GM23338 (cell line): Measurements from ENCODE around the gene GMEB2. TPM values are rescaled to one million over a fixed set of nuclear protein-coding genes. Genes with fewer than 3 reads are reported as not detected.

ENCODE experiments used
- ATAC-seq: fragments of 200-7000 bp; cut with Tn5 transposase; 3 replicates; pipeline ENCODE4 v1.9.1; 2020
- DNase-seq: peaks from one replicate; pipeline ENCODE4 v3.0.0-alpha.2; 2015; ENCODE audit warnings: low spot score
- H2AFZ ChIP-seq: fragments of 200-600 bp; sonication (generic); 2 replicates; pipeline ENCODE4 v1.8.0; 2016; ENCODE audit warnings: antibody characterized with exemption, mild to moderate bottlenecking, moderate library complexity
- H3F3A ChIP-seq: fragments of 200-600 bp; sonication (generic); replicated peaks from 2 replicates; pipeline ENCODE4 v1.8.0; 2017; ENCODE audit warnings: antibody characterized with exemption, mixed run types, low read depth
- H3K27ac ChIP-seq: fragments of 200-600 bp; sonication (generic); 2 replicates; pipeline ENCODE4 v1.6.1; 2016; ENCODE audit warnings: low read depth
- H3K27me3 ChIP-seq: fragments of 200-600 bp; sonication (generic); 2 replicates; pipeline ENCODE4 v1.8.0; 2016; ENCODE audit warnings: mild to moderate bottlenecking, mixed run types, moderate library complexity; ENCODE audit not compliant: insufficient read depth
- H3K36me3 ChIP-seq: fragments of 200-600 bp; sonication (generic); 2 replicates; pipeline ENCODE4 v1.8.0; 2016; ENCODE audit warnings: mild to moderate bottlenecking; ENCODE audit not compliant: insufficient read depth
- H3K4me1 ChIP-seq: fragments of 200-600 bp; sonication (generic); 2 replicates; pipeline ENCODE4 v1.8.0; 2016; ENCODE audit warnings: mild to moderate bottlenecking, moderate library complexity; ENCODE audit not compliant: insufficient read depth
- H3K4me2 ChIP-seq: fragments of 200-600 bp; sonication (generic); 2 replicates; pipeline ENCODE4 v1.7.1; 2017; ENCODE audit warnings: mixed run types
- H3K4me3 ChIP-seq: fragments of 200-600 bp; sonication (generic); 2 replicates; pipeline ENCODE4 v1.6.1; 2016; ENCODE audit warnings: mixed run types
- H3K79me2 ChIP-seq: fragments of 200-600 bp; sonication (generic); replicated peaks from 2 replicates; pipeline ENCODE4 v1.8.0; 2017; ENCODE audit warnings: mild to moderate bottlenecking; ENCODE audit not compliant: insufficient read depth
- H3K9me2 ChIP-seq: fragments of 200-600 bp; sonication (generic); 2 replicates; pipeline ENCODE4 v1.8.0; 2017; ENCODE audit not compliant: insufficient read depth
- H4K20me1 ChIP-seq: fragments of 200-600 bp; sonication (generic); replicated peaks from 2 replicates; pipeline ENCODE4 v1.8.0; 2017; ENCODE audit warnings: mild to moderate bottlenecking; ENCODE audit not compliant: insufficient read depth
- H3K27ac Mint-ChIP-seq: 2 replicates; pipeline ENCODE4 v1.8.0; 2020; ENCODE audit warnings: inconsistent platforms, mild to moderate bottlenecking, moderate library complexity, mixed read lengths
- H3K27me3 Mint-ChIP-seq: 3 replicates; pipeline ENCODE4 v1.8.0; 2022; ENCODE audit warnings: low read depth, mild to moderate bottlenecking, moderate library complexity, mixed read lengths, inconsistent platforms; ENCODE audit not compliant: insufficient read depth, poor library complexity
- H3K36me3 Mint-ChIP-seq: 3 replicates; pipeline ENCODE4 v1.8.0; 2021; ENCODE audit warnings: low read depth, mild to moderate bottlenecking, inconsistent platforms, moderate library complexity, mixed read lengths
- H3K4me1 Mint-ChIP-seq: 3 replicates; pipeline ENCODE4 v1.8.0; 2020; ENCODE audit warnings: mild to moderate bottlenecking, inconsistent platforms, mixed read lengths
- H3K4me3 Mint-ChIP-seq: 3 replicates; pipeline ENCODE4 v1.8.0; 2021; ENCODE audit warnings: moderate library complexity, mild to moderate bottlenecking, inconsistent platforms, mixed read lengths
- H3K9me3 Mint-ChIP-seq: 3 replicates; pipeline ENCODE4 v1.8.0; 2020; ENCODE audit warnings: moderate library complexity, mild to moderate bottlenecking, inconsistent platforms, mixed read lengths
- CREB1 ChIP-seq: fragments of 250-450 bp; sonication (Bioruptor Pico); IDR thresholded peaks from 2 replicates; pipeline ENCODE4 v1.5.0; 2020; ENCODE audit warnings: low read depth, mild to moderate bottlenecking, moderate library complexity
- CTCF ChIP-seq, 2 experiments: fragments of 200-600 bp in 1 of 2; sonication (generic) in 1 of 2; conservative IDR thresholded peaks; 2 replicates each; pipeline versions ENCODE4 v1.5.1 to v1.6.1; 2016 to 2017; ENCODE audit warnings: antibody characterized with exemption in 2 of 2, low read depth in 2 of 2, mild to moderate bottlenecking in 2 of 2, moderate library complexity in 1 of 2
- ETS1 ChIP-seq: IDR thresholded peaks from 2 replicates; pipeline ENCODE4 v1.6.1; 2016; ENCODE audit warnings: antibody characterized with exemption
- EZH2 ChIP-seq: fragments of 200-600 bp; sonication (generic); IDR thresholded peaks from one replicate; pipeline ENCODE4 v1.8.0; 2017; ENCODE audit warnings: antibody characterized with exemption, mild to moderate bottlenecking, low read depth; ENCODE audit not compliant: unreplicated experiment
- EZH2phosphoT487 ChIP-seq: fragments of 200-600 bp; sonication (generic); IDR thresholded peaks from one replicate; pipeline ENCODE4 v1.8.1; 2018; ENCODE audit warnings: antibody characterized with exemption; ENCODE audit not compliant: unreplicated experiment
- JUNB ChIP-seq: IDR thresholded peaks from one replicate; pipeline ENCODE4 v1.6.1; 2016; ENCODE audit warnings: antibody characterized with exemption; ENCODE audit not compliant: unreplicated experiment
- NANOG ChIP-seq: IDR thresholded peaks from 2 replicates; pipeline ENCODE4 v1.6.1; 2016; ENCODE audit warnings: antibody characterized with exemption, borderline replicate concordance
- POLR2AphosphoS5 ChIP-seq: IDR thresholded peaks from 2 replicates; pipeline ENCODE4 v1.6.1; 2016; ENCODE audit warnings: antibody characterized with exemption, low read depth
- STAT1 ChIP-seq: IDR thresholded peaks from one replicate; pipeline ENCODE4 v1.6.1; 2016; ENCODE audit warnings: antibody characterized with exemption; ENCODE audit not compliant: unreplicated experiment
- ZNF114 ChIP-seq: fragments of 250-450 bp; sonication (Bioruptor Pico); IDR thresholded peaks from 2 replicates; pipeline ENCODE4 v1.5.0; 2020; ENCODE audit warnings: mild to moderate bottlenecking, moderate library complexity
- ZNF331 ChIP-seq: fragments of 250-450 bp; sonication (Bioruptor Pico); IDR thresholded peaks from 2 replicates; pipeline ENCODE4 v1.5.0; 2020; ENCODE audit warnings: low read depth, mild to moderate bottlenecking, moderate library complexity
- ZNF462 ChIP-seq: fragments of 250-450 bp; sonication (Bioruptor Pico); IDR thresholded peaks from 2 replicates; pipeline ENCODE4 v1.5.0; 2020; ENCODE audit warnings: mild to moderate bottlenecking, moderate library complexity
- polyA plus RNA-seq: library from polyadenylated mRNA; unstranded; fragments of >200 nt; fragmentation: Nextera tagmentation; extraction: Ambion mirVana; gene quantifications from 2 replicates; pipeline ENCODE4 v1.2.1, GENCODE V29; 2016
- total RNA-seq: library from RNA; depleted of rRNA; stranded (reverse); fragments of >200 nt; shearing (Covaris generic); gene quantifications from 2 replicates; pipeline ENCODE4 v1.2.3, GENCODE V29; 2014
- TF ChIP-seq, protein P1 (sequence below): IDR thresholded peaks from one replicate; pipeline ENCODE4 v1.6.1; 2018; ENCODE audit warnings: antibody characterized with exemption; ENCODE audit not compliant: unreplicated experiment

GMEB2 gene
- total and polyA plus RNA-seq, 2 experiments from 2014 or later, result 4.4 to 20.6 TPM

- Mint-ChIP-seq H3K36me3 (peaks cover 55% of the 10 kb centered on the region), H3K27me3 (peaks cover 9% of the 10 kb centered on the region), H3K27ac (no peak overlapping the region), H3K9me3 (no peaks in the 10 kb centered on the region), H3K4me3 (no peak overlapping the region), H3K4me1 (peaks cover 14% of the 10 kb centered on the region)
- Histone ChIP-seq H3K27ac (no peak overlapping the region), H3K27me3 (no peaks in the 10 kb centered on the region), H3K36me3 (no peaks in the 10 kb centered on the region), H3F3A (peaks cover 4% of the 10 kb centered on the region; the same call in 1 of the 2 replicates), H3K79me2 (peaks cover 8% of the 10 kb centered on the region), H3K4me1 (0 out of 2 replicates have a peak, but pooled peaks cover 7% of the 10 kb centered on the region), H3K4me2 (no peak overlapping the region), H4K20me1 (no peaks in the 10 kb centered on the region; the same call in 1 of the 2 replicates), H3K9me2 (no peaks in the 10 kb centered on the region), H2AFZ (no peak overlapping the region), H3K4me3 (no peak overlapping the region)
- TF ChIP-seq ETS1 (no peak), CTCF (conservative IDR thresholded peaks at IDR 0.05; ENCODE audit: low read depth in 2 of 2) (no peak), ZNF331 (CRISPR knock-in tag) (no peak), ZNF114 (no peak), ZNF462 (CRISPR knock-in tag) (no peak), POLR2AphosphoS5 (no peak), JUNB (no peak), STAT1 (no peak), CREB1 (CRISPR knock-in tag) (no peak), EZH2 (no peak), NANOG (no peak), EZH2phosphoT487 (no peak)
- TF ChIP-seq, protein P1, sequence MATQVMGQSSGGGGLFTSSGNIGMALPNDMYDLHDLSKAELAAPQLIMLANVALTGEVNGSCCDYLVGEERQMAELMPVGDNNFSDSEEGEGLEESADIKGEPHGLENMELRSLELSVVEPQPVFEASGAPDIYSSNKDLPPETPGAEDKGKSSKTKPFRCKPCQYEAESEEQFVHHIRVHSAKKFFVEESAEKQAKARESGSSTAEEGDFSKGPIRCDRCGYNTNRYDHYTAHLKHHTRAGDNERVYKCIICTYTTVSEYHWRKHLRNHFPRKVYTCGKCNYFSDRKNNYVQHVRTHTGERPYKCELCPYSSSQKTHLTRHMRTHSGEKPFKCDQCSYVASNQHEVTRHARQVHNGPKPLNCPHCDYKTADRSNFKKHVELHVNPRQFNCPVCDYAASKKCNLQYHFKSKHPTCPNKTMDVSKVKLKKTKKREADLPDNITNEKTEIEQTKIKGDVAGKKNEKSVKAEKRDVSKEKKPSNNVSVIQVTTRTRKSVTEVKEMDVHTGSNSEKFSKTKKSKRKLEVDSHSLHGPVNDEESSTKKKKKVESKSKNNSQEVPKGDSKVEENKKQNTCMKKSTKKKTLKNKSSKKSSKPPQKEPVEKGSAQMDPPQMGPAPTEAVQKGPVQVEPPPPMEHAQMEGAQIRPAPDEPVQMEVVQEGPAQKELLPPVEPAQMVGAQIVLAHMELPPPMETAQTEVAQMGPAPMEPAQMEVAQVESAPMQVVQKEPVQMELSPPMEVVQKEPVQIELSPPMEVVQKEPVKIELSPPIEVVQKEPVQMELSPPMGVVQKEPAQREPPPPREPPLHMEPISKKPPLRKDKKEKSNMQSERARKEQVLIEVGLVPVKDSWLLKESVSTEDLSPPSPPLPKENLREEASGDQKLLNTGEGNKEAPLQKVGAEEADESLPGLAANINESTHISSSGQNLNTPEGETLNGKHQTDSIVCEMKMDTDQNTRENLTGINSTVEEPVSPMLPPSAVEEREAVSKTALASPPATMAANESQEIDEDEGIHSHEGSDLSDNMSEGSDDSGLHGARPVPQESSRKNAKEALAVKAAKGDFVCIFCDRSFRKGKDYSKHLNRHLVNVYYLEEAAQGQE, result no peak
- DNase-seq, result no peak
- ATAC-seq, result no peak
Observed at GRCh38 chr20:63663332-63664066, 36.6 kb upstream of the GMEB2 start.
